Neural progenitor cell (in vitro differentiated cells): Measurements from ENCODE around the gene CLIC5.

ENCODE experiments used
- EZH2phosphoT487 ChIP-seq: fragments of 200-600 bp; sonication (generic); IDR thresholded peaks from 2 replicates; pipeline ENCODE4 v1.6.1; 2017; ENCODE audit warnings: antibody characterized with exemption
- TF ChIP-seq, protein P1 (sequence below): fragments of 200-600 bp; sonication (generic); IDR thresholded peaks from 2 replicates; pipeline ENCODE4 v1.5.1; 2017; ENCODE audit warnings: antibody characterized with exemption, mild to moderate bottlenecking

DNA sequence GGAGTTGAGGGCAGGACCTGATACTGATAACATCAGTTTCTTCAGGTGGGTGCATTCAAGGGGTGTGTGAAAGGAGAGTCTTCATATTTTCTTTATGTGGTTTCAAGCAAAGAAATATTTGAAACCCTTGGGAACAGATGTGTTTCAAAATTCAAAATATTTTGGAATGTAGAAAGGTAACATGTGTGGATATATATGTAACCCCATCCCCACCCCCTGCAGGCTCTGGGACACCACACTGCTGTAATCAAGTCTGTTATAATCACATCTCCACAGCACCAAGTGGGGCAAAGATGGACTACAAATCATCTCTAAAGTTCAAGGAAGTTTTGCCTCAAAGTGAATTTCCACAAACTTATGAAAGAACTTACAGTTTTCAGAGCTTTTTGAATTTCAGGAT is 41.1 kb downstream of the CLIC5 start:
- TF ChIP-seq EZH2phosphoT487: no peak
- TF ChIP-seq, protein P1, sequence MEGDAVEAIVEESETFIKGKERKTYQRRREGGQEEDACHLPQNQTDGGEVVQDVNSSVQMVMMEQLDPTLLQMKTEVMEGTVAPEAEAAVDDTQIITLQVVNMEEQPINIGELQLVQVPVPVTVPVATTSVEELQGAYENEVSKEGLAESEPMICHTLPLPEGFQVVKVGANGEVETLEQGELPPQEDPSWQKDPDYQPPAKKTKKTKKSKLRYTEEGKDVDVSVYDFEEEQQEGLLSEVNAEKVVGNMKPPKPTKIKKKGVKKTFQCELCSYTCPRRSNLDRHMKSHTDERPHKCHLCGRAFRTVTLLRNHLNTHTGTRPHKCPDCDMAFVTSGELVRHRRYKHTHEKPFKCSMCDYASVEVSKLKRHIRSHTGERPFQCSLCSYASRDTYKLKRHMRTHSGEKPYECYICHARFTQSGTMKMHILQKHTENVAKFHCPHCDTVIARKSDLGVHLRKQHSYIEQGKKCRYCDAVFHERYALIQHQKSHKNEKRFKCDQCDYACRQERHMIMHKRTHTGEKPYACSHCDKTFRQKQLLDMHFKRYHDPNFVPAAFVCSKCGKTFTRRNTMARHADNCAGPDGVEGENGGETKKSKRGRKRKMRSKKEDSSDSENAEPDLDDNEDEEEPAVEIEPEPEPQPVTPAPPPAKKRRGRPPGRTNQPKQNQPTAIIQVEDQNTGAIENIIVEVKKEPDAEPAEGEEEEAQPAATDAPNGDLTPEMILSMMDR: no peak
